Inflammatory macrophage (primary cell): Measurements from ENCODE around the gene CDH5.
A peak's percentile ranks its signal among the peaks of the same experiment; 100 is the strongest.

ENCODE experiments used
- DNase-seq, 2 donors: peaks; one replicate each; pipeline ENCODE4 v3.0.0-alpha.2; 2020 to 2022

The CDH5 gene

DNA sequence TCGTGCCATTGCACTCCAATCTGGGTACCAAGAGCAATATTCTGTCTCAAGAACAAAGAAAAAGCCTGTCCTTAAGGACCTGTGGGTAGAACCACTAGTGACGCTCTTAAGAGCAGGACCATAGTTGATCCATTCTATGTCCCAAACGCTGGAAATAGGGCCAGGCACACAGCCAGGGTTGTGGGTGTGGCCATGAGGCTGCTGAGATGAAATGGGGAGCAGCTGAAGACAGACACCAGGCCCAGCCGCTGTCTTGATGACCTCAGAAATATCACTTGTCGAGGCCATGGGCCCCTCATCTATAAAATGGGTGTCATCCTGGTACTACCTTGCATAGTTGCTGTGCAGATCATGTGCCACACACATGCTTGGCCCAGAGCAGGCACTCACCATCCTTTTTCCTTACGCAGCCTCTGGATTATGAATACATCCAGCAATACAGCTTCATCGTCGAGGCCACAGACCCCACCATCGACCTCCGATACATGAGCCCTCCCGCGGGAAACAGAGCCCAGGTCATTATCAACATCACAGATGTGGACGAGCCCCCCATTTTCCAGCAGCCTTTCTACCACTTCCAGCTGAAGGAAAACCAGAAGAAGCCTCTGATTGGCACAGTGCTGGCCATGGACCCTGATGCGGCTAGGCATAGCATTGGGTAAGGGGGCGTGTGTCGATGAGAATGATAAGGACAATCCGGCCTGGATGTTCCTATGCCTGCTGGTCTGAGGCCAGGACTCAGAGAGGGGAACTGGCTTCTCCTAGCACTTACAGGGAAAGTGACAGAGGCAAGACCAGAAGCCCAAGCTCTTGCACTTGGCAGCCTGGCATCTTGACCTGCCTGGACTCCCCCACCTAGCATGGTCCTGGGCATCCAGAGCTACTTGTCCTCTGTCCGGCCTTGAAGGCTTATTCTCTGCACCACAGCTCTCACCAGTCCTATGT is 25.5 kb downstream of the CDH5 start:
- no peak for DNase-seq

- no peak for DNase-seq
These were observed 29.5 kb downstream of the CDH5 start for GRCh38 chr16:66395806-66396555.

- no peak for DNase-seq
These were observed 31.4 kb downstream of the CDH5 start for GRCh38 chr16:66397736-66398433.

DNA sequence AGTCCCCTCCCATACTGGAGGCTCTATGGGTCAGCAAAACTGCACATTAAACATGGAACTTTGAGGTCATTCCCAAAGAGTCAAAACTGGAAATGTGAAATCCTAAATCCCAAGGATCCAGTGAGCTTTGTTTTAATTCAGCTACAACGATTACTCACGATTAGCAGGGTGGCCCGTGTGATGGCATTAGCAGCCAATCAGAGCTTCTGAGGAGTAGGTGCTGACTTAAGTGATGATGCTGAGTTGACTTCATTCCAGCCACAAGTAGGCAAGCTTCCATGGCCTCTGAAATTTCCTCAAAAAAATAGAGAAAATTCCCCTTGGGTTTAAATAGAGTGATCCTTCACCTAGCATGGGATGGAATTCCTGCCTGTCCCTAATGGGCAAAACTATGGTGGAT is 32.5 kb downstream of the CDH5 start:
- no peak for DNase-seq

- no peak for DNase-seq
These were observed 33.4 kb downstream of the CDH5 start for GRCh38 chr16:66399930-66400329.

DNA sequence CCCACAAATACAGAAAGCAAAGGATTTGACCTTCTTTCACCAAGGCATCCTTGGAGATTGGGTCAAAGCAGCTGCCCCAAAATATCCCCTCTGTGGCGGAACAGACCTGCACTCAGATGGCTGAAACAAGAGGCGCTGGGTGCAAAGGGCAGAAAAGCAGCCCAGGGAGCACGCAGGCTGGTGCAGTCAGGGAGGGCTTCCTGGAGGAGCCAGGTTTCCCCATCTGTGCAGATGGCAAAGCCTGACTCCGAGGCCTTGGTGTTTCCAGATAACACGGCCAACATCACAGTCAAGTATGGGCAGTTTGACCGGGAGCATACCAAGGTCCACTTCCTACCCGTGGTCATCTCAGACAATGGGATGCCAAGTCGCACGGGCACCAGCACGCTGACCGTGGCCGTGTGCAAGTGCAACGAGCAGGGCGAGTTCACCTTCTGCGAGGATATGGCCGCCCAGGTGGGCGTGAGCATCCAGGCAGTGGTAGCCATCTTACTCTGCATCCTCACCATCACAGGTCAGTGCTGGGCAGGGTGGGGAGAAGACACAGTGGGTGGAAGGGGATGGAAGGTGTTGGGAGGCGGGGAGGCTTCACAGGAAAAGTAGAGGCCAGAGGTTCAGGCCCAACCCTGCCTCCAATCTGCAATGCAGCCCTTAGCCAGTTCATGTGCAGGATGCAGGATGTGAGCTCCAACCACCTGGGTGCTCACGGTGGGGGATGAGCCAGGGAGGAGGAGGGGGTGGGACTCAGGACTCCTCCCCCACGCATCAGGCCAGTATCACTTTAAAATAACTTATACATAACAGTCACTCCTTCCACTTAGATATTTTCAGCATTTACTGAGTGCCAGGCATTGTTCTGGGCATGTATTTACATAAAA is 34.3 kb downstream of the CDH5 start:
- DNase-seq, result no peak

DNA sequence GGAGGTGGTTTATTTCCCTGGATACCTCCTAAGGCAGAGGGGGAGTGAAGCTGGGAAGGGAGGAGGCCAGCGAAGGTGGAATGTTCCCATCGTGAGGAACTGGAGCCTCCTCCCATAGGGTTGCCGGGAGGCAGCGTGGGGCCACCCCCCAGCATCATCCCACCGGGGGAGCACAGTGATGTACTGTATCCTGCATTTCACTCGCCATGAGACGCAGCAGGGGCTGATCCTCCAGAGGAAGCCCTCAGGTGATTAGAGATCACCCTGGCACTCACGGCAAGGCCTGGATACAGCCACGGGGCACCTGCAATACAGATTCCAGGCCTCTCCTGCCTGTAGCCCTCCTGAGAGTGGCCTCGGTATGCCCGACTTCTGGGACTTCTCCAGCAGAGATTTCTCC is 35.1 kb downstream of the CDH5 start:
- DNase-seq, result no peak

GRCh38 chr16:66402166-66402565 is 35.7 kb downstream of the CDH5 start:
- DNase-seq, result no peak

GRCh38 chr16:66402591-66403230 is 36.2 kb downstream of the CDH5 start:
- DNase-seq, result no peak

GRCh38 chr16:66403531-66404145 is 37.1 kb downstream of the CDH5 start:
- DNase-seq, result no peak

DNA sequence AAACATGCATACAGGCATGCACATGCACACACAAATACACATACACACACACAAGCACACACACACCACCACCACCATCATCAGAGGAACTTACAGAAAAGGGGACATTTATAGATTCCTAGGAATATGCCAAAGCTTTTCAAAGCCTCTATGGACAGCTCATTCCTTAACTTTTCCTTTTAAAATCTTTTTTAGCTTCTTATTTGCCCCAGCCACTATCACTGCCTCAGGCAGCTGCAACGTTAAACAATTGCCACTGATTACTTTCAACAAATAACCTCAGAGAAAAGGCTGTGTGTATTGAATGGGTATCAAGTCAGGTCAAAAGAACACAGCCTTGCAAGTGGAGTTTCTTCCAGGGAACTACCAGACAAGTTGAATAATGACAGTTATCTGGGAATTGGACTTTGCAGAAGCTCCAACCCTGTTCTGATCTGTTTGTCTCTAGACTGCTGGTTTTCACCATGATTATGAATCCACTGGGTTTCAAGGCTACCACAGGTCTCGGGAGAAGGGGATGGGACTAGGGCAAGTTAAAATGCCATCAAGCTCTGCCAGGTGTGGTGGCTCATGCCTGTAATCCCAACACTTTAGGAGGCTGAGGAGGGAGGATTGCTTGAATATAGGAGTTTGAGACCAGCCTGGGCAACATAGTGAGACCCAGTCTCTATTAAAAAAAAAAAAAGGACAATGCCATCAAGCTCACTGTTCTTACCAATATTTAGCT is 38.7 kb downstream of the CDH5 start:
- no peak for DNase-seq

GRCh38 chr16:66406534-66407221 is 40.2 kb downstream of the CDH5 start:
- peak; percentile 75 to 82 for DNase-seq

GRCh38 chr16:66408163-66409048 is 41.9 kb downstream of the CDH5 start:
- peak; percentile 62 to 63 for DNase-seq

DNA sequence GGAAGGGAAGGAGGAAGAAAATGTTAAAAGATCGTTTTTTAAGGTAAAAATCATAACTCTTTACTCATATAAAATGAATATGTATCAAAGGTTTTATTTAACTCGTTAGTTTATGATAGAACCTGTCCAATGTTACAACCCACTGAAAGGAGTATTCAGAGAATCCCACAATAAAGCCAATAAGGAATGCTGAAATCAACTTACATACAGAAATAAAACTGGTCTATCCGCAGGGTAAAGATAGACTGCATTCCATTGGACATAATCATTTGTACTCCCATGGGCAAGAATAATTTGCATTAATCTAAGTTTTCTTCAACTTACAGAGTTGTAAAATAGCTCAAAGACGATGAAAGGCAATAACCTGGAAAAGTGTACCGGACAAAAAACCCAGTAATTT is 42.7 kb downstream of the CDH5 start:
- DNase-seq, result no peak

- DNase-seq, result no peak
These were observed 45.7 kb downstream of the CDH5 start for GRCh38 chr16:66412182-66412581.

- DNase-seq, result no peak
These were observed 48.4 kb downstream of the CDH5 start for GRCh38 chr16:66414891-66415290.

- DNase-seq, result no peak
These were observed 49.6 kb downstream of the CDH5 start for GRCh38 chr16:66416136-66416535.

- DNase-seq, result peak; percentile 60 to 68
These were observed 50.6 kb downstream of the CDH5 start for GRCh38 chr16:66416939-66417700.
